ENCODE results near the gene TMEM151A. TPM values are rescaled to one million over a fixed set of nuclear protein-coding genes. Genes with fewer than 3 reads are reported as not detected.
"Not testable (repeated sequence)": the region's sequence is repeated elsewhere in the genome, so short reads cannot be mapped to it uniquely, and the experiment has no call there.

The TMEM151A gene
- total RNA-seq, 6 donors from 2014 or later = 0.29 to 1.9 TPM; not detected in 4

DNA sequence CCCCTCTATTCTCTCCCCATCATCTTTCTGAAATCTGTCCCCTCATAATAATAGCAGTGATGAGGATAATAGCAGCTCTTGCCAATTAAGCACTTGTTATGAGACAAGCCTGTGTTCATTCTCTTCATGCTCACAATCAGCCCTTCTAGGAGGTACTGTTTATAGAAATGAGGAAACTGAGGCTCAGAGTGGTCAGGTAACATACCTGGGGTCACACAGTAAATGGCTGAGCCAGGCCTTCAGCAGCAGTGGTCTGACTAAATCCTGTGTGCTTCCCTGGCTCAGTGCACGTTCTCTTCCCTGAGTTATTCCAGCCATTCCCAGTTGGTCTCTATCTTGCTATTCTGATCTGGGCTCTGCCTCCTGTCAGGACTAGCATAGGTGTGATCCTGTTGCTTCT is 17.5 kb upstream of the TMEM151A start:
- WGBS, 2 donors = 67 to 77% methylated on average over 1 of the region's 1 CpG
- Histone ChIP-seq H3K36me3 (peaks cover 23 to 60% (median 54%) of the 10 kb centered on the region in 4 donors), H3K27ac (no peak overlapping the region), H3K9me3 (no peaks in the 10 kb centered on the region), H3K4me1 (peaks cover 26 to 44% (median 30%) of the 10 kb centered on the region in 4 donors), H3K27me3 (no peaks in the 10 kb centered on the region), H3K4me3 (no peak overlapping the region)
- no peak for ATAC-seq (ENCODE audit: low FRiP score in 2 of 2)
- no peak for DNase-seq
- TF ChIP-seq, protein P1, sequence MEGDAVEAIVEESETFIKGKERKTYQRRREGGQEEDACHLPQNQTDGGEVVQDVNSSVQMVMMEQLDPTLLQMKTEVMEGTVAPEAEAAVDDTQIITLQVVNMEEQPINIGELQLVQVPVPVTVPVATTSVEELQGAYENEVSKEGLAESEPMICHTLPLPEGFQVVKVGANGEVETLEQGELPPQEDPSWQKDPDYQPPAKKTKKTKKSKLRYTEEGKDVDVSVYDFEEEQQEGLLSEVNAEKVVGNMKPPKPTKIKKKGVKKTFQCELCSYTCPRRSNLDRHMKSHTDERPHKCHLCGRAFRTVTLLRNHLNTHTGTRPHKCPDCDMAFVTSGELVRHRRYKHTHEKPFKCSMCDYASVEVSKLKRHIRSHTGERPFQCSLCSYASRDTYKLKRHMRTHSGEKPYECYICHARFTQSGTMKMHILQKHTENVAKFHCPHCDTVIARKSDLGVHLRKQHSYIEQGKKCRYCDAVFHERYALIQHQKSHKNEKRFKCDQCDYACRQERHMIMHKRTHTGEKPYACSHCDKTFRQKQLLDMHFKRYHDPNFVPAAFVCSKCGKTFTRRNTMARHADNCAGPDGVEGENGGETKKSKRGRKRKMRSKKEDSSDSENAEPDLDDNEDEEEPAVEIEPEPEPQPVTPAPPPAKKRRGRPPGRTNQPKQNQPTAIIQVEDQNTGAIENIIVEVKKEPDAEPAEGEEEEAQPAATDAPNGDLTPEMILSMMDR (IDR thresholded peaks at IDR 0.05) = no peak
- TF ChIP-seq EP300 (IDR thresholded peaks at IDR 0.05) (no peak), POLR2A (IDR thresholded peaks at IDR 0.05) (no peak), POLR2AphosphoS5 (IDR thresholded peaks at IDR 0.05) (no peak)

DNA sequence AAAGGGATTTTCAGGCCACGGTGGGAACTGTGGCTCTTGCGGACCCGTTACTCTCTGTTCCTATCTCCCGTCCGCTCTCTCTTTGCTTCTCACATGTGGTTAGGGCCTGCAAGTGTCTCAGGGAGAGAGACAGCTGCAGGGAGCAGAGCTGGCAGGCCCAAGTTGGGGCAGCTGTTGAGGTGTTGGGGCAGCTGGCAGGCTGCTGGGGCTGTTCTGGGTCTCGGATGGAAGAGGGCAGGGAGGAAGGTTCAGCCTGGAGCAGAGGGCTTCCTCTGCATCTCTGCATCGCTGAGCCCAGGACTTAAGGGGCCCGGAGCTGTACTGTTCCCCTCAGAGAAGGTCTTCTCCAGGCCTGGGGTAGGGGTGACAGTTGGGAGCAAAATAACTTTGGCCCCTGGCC is 16.3 kb upstream of the TMEM151A start:
- no peak for ATAC-seq (ENCODE audit: low FRiP score in 2 of 2)
- peaks cover 23 to 60% (median 54%) of the 10 kb centered on the region in 4 donors for H3K36me3 ChIP-seq
- TF ChIP-seq EP300 (IDR thresholded peaks at IDR 0.05) = no peak
- TF ChIP-seq, protein P1 (IDR thresholded peaks at IDR 0.05) = no peak
- no peak for TF ChIP-seq POLR2AphosphoS5 (IDR thresholded peaks at IDR 0.05)
- no peak for TF ChIP-seq POLR2A (IDR thresholded peaks at IDR 0.05)

DNA sequence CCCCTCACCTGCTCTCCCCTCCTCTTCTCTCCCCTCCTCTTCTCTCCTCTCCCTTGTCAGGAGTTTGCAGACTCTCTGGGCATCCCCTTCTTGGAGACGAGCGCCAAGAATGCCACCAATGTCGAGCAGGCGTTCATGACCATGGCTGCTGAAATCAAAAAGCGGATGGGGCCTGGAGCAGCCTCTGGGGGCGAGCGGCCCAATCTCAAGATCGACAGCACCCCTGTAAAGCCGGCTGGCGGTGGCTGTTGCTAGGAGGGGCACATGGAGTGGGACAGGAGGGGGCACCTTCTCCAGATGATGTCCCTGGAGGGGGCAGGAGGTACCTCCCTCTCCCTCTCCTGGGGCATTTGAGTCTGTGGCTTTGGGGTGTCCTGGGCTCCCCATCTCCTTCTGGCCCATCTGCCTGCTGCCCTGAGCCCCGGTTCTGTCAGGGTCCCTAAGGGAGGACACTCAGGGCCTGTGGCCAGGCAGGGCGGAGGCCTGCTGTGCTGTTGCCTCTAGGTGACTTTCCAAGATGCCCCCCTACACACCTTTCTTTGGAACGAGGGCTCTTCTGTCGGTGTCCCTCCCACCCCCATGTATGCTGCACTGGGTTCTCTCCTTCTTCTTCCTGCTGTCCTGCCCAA is 15.6 kb upstream of the TMEM151A start:
- no peak overlapping the region for H3K27ac ChIP-seq
- H3K4me3 ChIP-seq = no peak overlapping the region
- ATAC-seq (ENCODE audit: low FRiP score in 2 of 2) (no peak), DNase-seq (peak in 1 of 2 donors; percentile 49)
- no peaks in the 10 kb centered on the region for H3K27me3 ChIP-seq
- peaks cover 12 to 26% (median 14%) of the 10 kb centered on the region in 4 donors for H3K4me1 ChIP-seq
- H3K36me3 ChIP-seq = peaks cover 23 to 57% (median 54%) of the 10 kb centered on the region in 4 donors
- 93 to 97% methylated on average over 14 of the region's 14 CpGs for WGBS, 2 donors
- TF ChIP-seq EP300 (IDR thresholded peaks at IDR 0.05) (no peak), POLR2A (IDR thresholded peaks at IDR 0.05) (no peak), POLR2AphosphoS5 (IDR thresholded peaks at IDR 0.05) (no peak)
- TF ChIP-seq, protein P1 (IDR thresholded peaks at IDR 0.05) = no peak
- H3K9me3 ChIP-seq = no peaks in the 10 kb centered on the region

More for the DNA sequence above, 16.3 kb upstream of the TMEM151A start:
- no peaks in the 10 kb centered on the region for H3K27me3 ChIP-seq
- DNase-seq = no peak
- peaks cover 14 to 32% (median 19%) of the 10 kb centered on the region in 4 donors for H3K4me1 ChIP-seq
- no peaks in the 10 kb centered on the region for H3K9me3 ChIP-seq
- WGBS, 2 donors = 86 to 95% methylated on average over 7 to 8 of the region's 8 CpGs
- no peak overlapping the region for H3K27ac ChIP-seq
- H3K4me3 ChIP-seq = no peak overlapping the region

DNA sequence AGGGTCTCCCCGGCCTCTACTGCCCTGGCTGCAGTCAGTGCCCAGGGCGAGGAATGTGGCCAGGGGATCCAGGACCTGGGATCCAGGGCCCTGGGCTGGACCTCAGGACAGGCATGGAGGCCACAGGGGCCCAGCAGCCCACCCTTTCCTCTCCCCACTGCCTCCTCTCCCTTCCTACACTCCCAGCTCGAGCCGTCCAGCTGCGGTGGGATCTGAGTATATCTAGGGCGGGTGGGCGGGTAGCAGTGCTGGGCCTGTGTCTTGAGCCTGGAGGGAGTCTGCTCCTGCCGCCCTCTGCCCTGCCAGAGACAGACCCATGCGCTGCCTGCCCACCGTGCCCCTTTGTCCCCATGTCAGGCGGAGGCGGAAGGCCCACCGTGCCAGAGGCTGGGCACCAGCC is 15.1 kb upstream of the TMEM151A start:
- DNase-seq; ATAC-seq (ENCODE audit: low FRiP score in 2 of 2); H3K4me3 ChIP-seq; H3K27ac ChIP-seq; H3K9me3 ChIP-seq; H3K27me3 ChIP-seq: not testable (repeated sequence)
- H3K4me1 ChIP-seq = peaks cover 12 to 22% (median 13%) of the 10 kb centered on the region in 4 donors
- H3K36me3 ChIP-seq = peaks cover 23 to 55% (median 53%) of the 10 kb centered on the region in 4 donors
- 67 to 77% methylated on average over 6 to 9 of the region's 13 CpGs for WGBS, 2 donors

DNA sequence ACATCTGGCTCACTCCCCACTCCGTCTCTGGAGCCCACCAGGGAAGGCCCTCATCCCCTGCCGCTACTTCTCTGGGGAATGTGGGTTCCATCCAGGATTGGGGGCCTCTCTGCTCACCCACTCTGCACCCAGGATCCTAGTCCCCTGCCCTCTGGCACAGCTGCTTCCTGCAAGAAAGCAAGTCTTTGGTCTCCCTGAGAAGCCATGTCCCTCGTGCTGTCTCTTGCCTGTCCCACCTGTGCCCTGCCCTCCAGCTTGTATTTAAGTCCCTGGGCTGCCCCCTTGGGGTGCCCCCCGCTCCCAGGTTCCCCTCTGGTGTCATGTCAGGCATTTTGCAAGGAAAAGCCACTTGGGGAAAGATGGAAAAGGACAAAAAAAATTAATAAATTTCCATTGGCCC is 14.6 kb upstream of the TMEM151A start:
- ATAC-seq (ENCODE audit: low FRiP score in 2 of 2); H3K27me3 ChIP-seq; H3K27ac ChIP-seq; DNase-seq; H3K4me3 ChIP-seq; H3K9me3 ChIP-seq: not testable (repeated sequence)
- WGBS, 2 donors = 61 to 66% methylated on average over 3 to 4 of the region's 4 CpGs
- H3K36me3 ChIP-seq = peaks cover 20 to 51% (median 49%) of the 10 kb centered on the region in 4 donors
- peaks cover 12 to 22% (median 14%) of the 10 kb centered on the region in 4 donors for H3K4me1 ChIP-seq
